K562 (cell line): ENCODE measurements around the gene PEPD. TPM values are rescaled to one million over a fixed set of nuclear protein-coding genes. Genes with fewer than 3 reads are reported as not detected.

Source experiments
- ATAC-seq: fragments of 200-7000 bp; cut with Tn5 transposase; 3 replicates; pipeline ENCODE4 v1.9.1; 2020; ENCODE audit warnings: moderate library complexity
- BruUV-seq: library from RNA; stranded (reverse); fragments of 400-500 nt; replicated peaks from 2 replicates; lab custom pipeline; 2021; lab: Mats Ljungman, UMichigan
- CTCF ChIA-PET: fragments of 300-600 bp; formaldehyde crosslinking; extraction: SDS; loops from one replicate; lab custom pipeline; 2021; ENCODE audit warnings: low intra/inter-chr PET ratio; lab: Yijun Ruan, JAX
- POLR2A ChIA-PET: fragments of 300-600, 350-650 bp; sonication (Branson Sonifier 250); formaldehyde crosslinking; extraction: SDS; loops from one replicate; lab custom pipeline; 2021; ENCODE audit warnings: antibody characterized with exemption, inconsistent platforms; lab: Yijun Ruan, JAX
- DNase-seq, 4 experiments: peaks; one replicate each; pipeline versions ENCODE4 v3.0.0 to v3.0.0-alpha.2; 2011 to 2018; ENCODE audit warnings: low spot score in 3 of 4, mixed read lengths in 3 of 4; ENCODE audit errors: extremely low read depth in 1 of 4
- FAIRE-seq: peaks from 2 replicates; lab custom pipeline; 2011; peaks lifted over from hg19 to GRCh38; lab: Jason Lieb, UNC
- H2AFZ ChIP-seq: 2 replicates; pipeline ENCODE4 v1.6.0; 2011; ENCODE audit warnings: low read depth, low read length, control low read depth, inconsistent platforms
- H3K27ac ChIP-seq: fragments of 200-600 bp; 3 replicates; pipeline ENCODE4 v1.8.0; 2011; ENCODE audit warnings: low read depth, mild to moderate bottlenecking, control low read depth, inconsistent platforms, low read length, moderate library complexity, mixed read lengths; ENCODE audit errors: extremely low read depth
- H3K27me3 ChIP-seq, 2 experiments: fragments of 300-600 bp in 1 of 2; 2 replicates in 1 of 2; 3 replicates in 1 of 2; pipeline versions ENCODE4 v1.6.0 to v1.8.0; 2011; ENCODE audit warnings: inconsistent platforms in 2 of 2, low read length in 2 of 2, mild to moderate bottlenecking in 1 of 2, mixed read lengths in 1 of 2, moderate library complexity in 1 of 2; ENCODE audit not compliant: control insufficient read depth in 2 of 2, insufficient read depth in 2 of 2
- H3K36me3 ChIP-seq: fragments of 300-600 bp; 3 replicates; pipeline ENCODE4 v1.8.0; 2011; ENCODE audit warnings: mild to moderate bottlenecking, low read length, inconsistent platforms; ENCODE audit not compliant: control insufficient read depth, insufficient read depth
- H3K4me1 ChIP-seq, 2 experiments: fragments of 200-600 bp in 1 of 2; replicated peaks in 1 of 2; 2 replicates in 1 of 2; 3 replicates in 1 of 2; pipeline versions ENCODE4 v1.5.1 to v1.8.0; 2011; ENCODE audit warnings: inconsistent platforms in 2 of 2, low read length in 2 of 2, mild to moderate bottlenecking in 1 of 2, mixed read lengths in 1 of 2, moderate library complexity in 1 of 2; ENCODE audit not compliant: control insufficient read depth in 2 of 2, insufficient read depth in 2 of 2
- H3K4me2 ChIP-seq: 2 replicates; pipeline ENCODE4 v1.6.1; 2011; ENCODE audit warnings: low read length, control low read depth, inconsistent platforms, mixed read lengths; ENCODE audit not compliant: insufficient read depth
- H3K4me3 ChIP-seq: fragments of 200-600 bp; sonication (generic), shearing (Covaris generic); 2 replicates; pipeline ENCODE4 v1.5.1; 2016; ENCODE audit warnings: control low read depth, inconsistent platforms
- H3K79me2 ChIP-seq: fragments of 200-600 bp; 3 replicates; pipeline ENCODE4 v1.8.0; 2011; ENCODE audit warnings: low read length, inconsistent platforms; ENCODE audit not compliant: control insufficient read depth, insufficient read depth
- H3K9ac ChIP-seq, 2 experiments: 2 replicates each; pipeline versions ENCODE4 v1.6.0 to v1.6.1; 2011; ENCODE audit warnings: low read depth in 2 of 2, low read length in 2 of 2, control low read depth in 1 of 2, inconsistent platforms in 1 of 2, mild to moderate bottlenecking in 1 of 2, mixed read lengths in 1 of 2; ENCODE audit not compliant: insufficient read depth in 1 of 2
- H3K9me1 ChIP-seq: one replicate; pipeline ENCODE4 v1.6.0; 2011; ENCODE audit warnings: inconsistent platforms, mild to moderate bottlenecking, low read length, moderate library complexity; ENCODE audit not compliant: control insufficient read depth, insufficient read depth
- H3K9me3 ChIP-seq: replicated peaks from 2 replicates; pipeline ENCODE4 v1.5.1; 2011; ENCODE audit warnings: low read depth, low read length, inconsistent platforms; ENCODE audit not compliant: control insufficient read depth, insufficient read depth
- H4K20me1 ChIP-seq: replicated peaks from 2 replicates; pipeline ENCODE4 v1.6.1; 2011; ENCODE audit warnings: low read length, inconsistent platforms, mixed read lengths; ENCODE audit not compliant: control insufficient read depth, insufficient read depth
- AFF1 ChIP-seq, 2 experiments: fragments of 450-650 bp; IDR thresholded peaks; 2 replicates each; pipeline ENCODE4 v1.6.1; 2018; ENCODE audit warnings: mild to moderate bottlenecking in 2 of 2, low read depth in 1 of 2; ENCODE audit not compliant: partially characterized antibody in 2 of 2
- BRF1 ChIP-seq: IDR thresholded peaks from 3 replicates; pipeline ENCODE4 v1.6.1; 2011; ENCODE audit warnings: borderline replicate concordance, mild to moderate bottlenecking; ENCODE audit not compliant: insufficient read length; ENCODE audit errors: extremely low read depth
- CHD2 ChIP-seq: IDR thresholded peaks from 2 replicates; pipeline ENCODE4 v1.6.1; 2011; ENCODE audit warnings: low read depth, low read length
- E4F1 ChIP-seq: fragments of 250-450 bp; sonication (Bioruptor Pico); IDR thresholded peaks from 2 replicates; pipeline ENCODE4 v1.5.0; 2021; ENCODE audit warnings: mild to moderate bottlenecking, borderline replicate concordance
- HCFC1 ChIP-seq: IDR thresholded peaks from 2 replicates; pipeline ENCODE4 v1.6.1; 2012; ENCODE audit warnings: low read depth, low read length, improper control_type of control experiment
- IRF9 ChIP-seq: fragments of 450-650 bp; IDR thresholded peaks from 2 replicates; pipeline ENCODE4 v1.6.1; 2016; ENCODE audit warnings: missing biosample characterization, missing genetic modification characterization
- KDM1A ChIP-seq, 2 experiments: fragments of 450-650 bp; IDR thresholded peaks; 2 replicates each; pipeline ENCODE4 v1.6.1; 2016; ENCODE audit warnings: mild to moderate bottlenecking in 2 of 2
- MCM7 ChIP-seq, 2 experiments: fragments of 450-650 bp; IDR thresholded peaks; 2 replicates each; pipeline ENCODE4 v1.6.1; 2016 to 2018
- NEUROD1 ChIP-seq: fragments of 150-350 bp; IDR thresholded peaks from 2 replicates; pipeline ENCODE4 v1.6.1; 2014; ENCODE audit warnings: borderline replicate concordance, low read length, low read depth; ENCODE audit not compliant: partially characterized antibody
- PHB2 ChIP-seq: fragments of 450-650 bp; IDR thresholded peaks from 2 replicates; pipeline ENCODE4 v1.6.1; 2017; ENCODE audit warnings: low read depth
- RBM15 ChIP-seq: fragments of 200-400 bp; formaldehyde crosslinking; IDR thresholded peaks from 2 replicates; pipeline ENCODE4 v1.6.1; 2018; ENCODE audit warnings: mild to moderate bottlenecking, low read length, moderate library complexity; ENCODE audit not compliant: insufficient read depth
- SMAD2 ChIP-seq: fragments of 150-350 bp; IDR thresholded peaks from 2 replicates; pipeline ENCODE4 v1.6.1; 2014; ENCODE audit warnings: low read depth, mild to moderate bottlenecking, low read length
- TBP ChIP-seq: optimal IDR thresholded peaks from 2 replicates; pipeline ENCODE3; 2011; ENCODE audit warnings: low read depth, low read length, improper control_type of control experiment
- WHSC1 ChIP-seq: IDR thresholded peaks from one replicate; pipeline ENCODE4 v1.6.1; 2012; ENCODE audit warnings: low read length, control low read depth, inconsistent platforms
- ZNF830 ChIP-seq: fragments of 250-450 bp; sonication (Bioruptor Pico); IDR thresholded peaks from 2 replicates; pipeline ENCODE4 v1.5.0; 2021; ENCODE audit warnings: mild to moderate bottlenecking
- WGBS: fragments of 100-300 bp; shearing (Covaris generic); methylation state at CpG from one replicate; pipeline ENCODE4 v1.1.6; 2016; ENCODE audit warnings: low coverage, mixed read lengths; ENCODE audit not compliant: insufficient coverage; ENCODE audit errors: missing lambda C conversion rate; 5-methylcytosine and 5-hydroxymethylcytosine counted together
- in situ Hi-C: fragments of 300-500 bp; cut with MboI; formaldehyde crosslinking; loops from 4 replicates; pipeline ENCODE4 v1.15.0; 2018; ENCODE audit warnings: inconsistent platforms, mixed read lengths
- intact Hi-C: fragments of 100-400 bp; cut with micrococcal nuclease; formaldehyde crosslinking; loops from 2 replicates; pipeline ENCODE4 v1.14.2; 2022
- polyA plus RNA-seq, 8 experiments: library from polyadenylated mRNA; depleted of rRNA in 4 of 8; stranded (reverse) in 5 of 8; unstranded in 3 of 8; fragments of >200 nt; fragmentation: Nextera tagmentation in 2 of 8; fragmentation: Illumina TruSeq in 1 of 8; extraction: Ambion mirVana in 2 of 8; extraction: Trizol in 1 of 8; gene quantifications; 2 replicates each; pipeline versions ENCODE4 v1.2.1 to v1.2.3, GENCODE V29; 2011 to 2014; ENCODE audit warnings: inconsistent platforms in 1 of 8, missing spikeins in 1 of 8
- total RNA-seq, 7 experiments: library from RNA; depleted of rRNA in 6 of 7; stranded (reverse); fragments of >200 nt in 6 of 7; fragmentation: Illumina TruSeq in 2 of 7; extraction: Trizol in 2 of 7; gene quantifications; 2 replicates each; pipeline versions ENCODE4 v1.2.1 to v1.2.3, GENCODE V29; 2011 to 2021; ENCODE audit warnings: low replicate concordance in 1 of 7

Gene PEPD
- total and polyA plus RNA-seq, 9 of the 15 experiments (the other 6 are each of a cell fraction or from before 2014, with no cell fraction given) = 1.3 to 19.2 (median 16.0) TPM

- FAIRE-seq = no peak
- intact Hi-C loops (no loop called here), in situ Hi-C loops (no loop called here)
- Histone ChIP-seq H3K36me3 (no peaks in the 10 kb centered on the region), H3K9me3 (no peaks in the 10 kb centered on the region), H3K4me3 (no peak overlapping the region), H4K20me1 (no peaks in the 10 kb centered on the region), H3K27ac (no peak overlapping the region), H3K9ac (no peak overlapping the region), H3K4me2 (no peak overlapping the region; the same call in 1 of the 2 replicates), H3K9me1 (no peaks in the 10 kb centered on the region), H3K27me3 (peaks cover 11 to 33% of the 10 kb centered on the region in 2 experiments; a peak in 4 of 5 replicates), H2AFZ (no peak overlapping the region), H3K79me2 (no peaks in the 10 kb centered on the region), H3K4me1 (no peaks in the 10 kb centered on the region)
- no peak for ATAC-seq
- ChIA-PET POLR2A (interaction anchor here (0.9 to 6.4 kb wide), 3 partner anchors 9 to 14 kb away, joined by 3 to 60 read pairs (median 8); partner anchors contain the start of gene CEBPG), CTCF (no interaction called here)
- no peak for DNase-seq
- whole genome bisulfite sequencing = 1% methylated on average over 6 of the region's 6 CpGs
- BruUV-seq = no TSS peak
- no peak for TF ChIP-seq MCM7 (IDR thresholded peaks at IDR 0.05)
- no peak for TF ChIP-seq KDM1A (IDR thresholded peaks at IDR 0.05)
- no peak for TF ChIP-seq IRF9 (tag)
- no peak for TF ChIP-seq HCFC1
- no peak for TF ChIP-seq TBP
- no peak for TF ChIP-seq AFF1 (IDR thresholded peaks at IDR 0.05; ENCODE audit: low read depth in 1 of 2, partially characterized antibody in 2 of 2)
- TF ChIP-seq ZNF830 (CRISPR knock-in tag) = no peak
- TF ChIP-seq PHB2 = no peak
- TF ChIP-seq WHSC1 = no peak
- TF ChIP-seq SMAD2 = no peak
- no peak for TF ChIP-seq RBM15
- TF ChIP-seq BRF1 = no peak
- TF ChIP-seq NEUROD1 = no peak
- TF ChIP-seq CHD2 = no peak
- TF ChIP-seq E4F1 (CRISPR knock-in tag) = no peak
Measured at GRCh38 chr19:33358408-33358807, 163.2 kb downstream of the PEPD start.
